CD4-positive, alpha-beta T cell treated with Interleukin-15 for 4 hours (primary cell): ENCODE results near the gene COPS3.

Experiments
- DNase-seq: peaks from one replicate; pipeline ENCODE4 v3.0.0-alpha.2; 2020; ENCODE audit warnings: low spot score

Gene COPS3

GRCh38 chr17:17280613-17281549 is at the start of gene COPS3:
Gene COPS3 (minus strand): TSS chr17:17281246. CDS start chr17:17281186, 60 bp downstream.
- peak; percentile 97 for DNase-seq

- no peak for DNase-seq
These were observed 47.2 kb upstream of the COPS3 start for GRCh38 chr17:17328251-17328650.

GRCh38 chr17:17326275-17326875 is 45.3 kb upstream of the COPS3 start:
- DNase-seq = no peak

- DNase-seq = no peak
These were observed 44.8 kb upstream of the COPS3 start for GRCh38 chr17:17325816-17326215.

- no peak for DNase-seq
These were observed 44.2 kb upstream of the COPS3 start for GRCh38 chr17:17325228-17325627.

- no peak for DNase-seq
These were observed 43.6 kb upstream of the COPS3 start for GRCh38 chr17:17324616-17325015.

GRCh38 chr17:17322516-17323510 is 41.8 kb upstream of the COPS3 start:
- DNase-seq = no peak

- no peak for DNase-seq
These were observed 40.4 kb upstream of the COPS3 start for GRCh38 chr17:17321356-17322025.

GRCh38 chr17:17320911-17321220 is 39.8 kb upstream of the COPS3 start:
- DNase-seq = no peak

- no peak for DNase-seq
These were observed 39.3 kb upstream of the COPS3 start for GRCh38 chr17:17320188-17320910.

GRCh38 chr17:17315142-17315821 is 34.2 kb upstream of the COPS3 start:
- DNase-seq = no peak

GRCh38 chr17:17314501-17315071 is 33.5 kb upstream of the COPS3 start:
- DNase-seq = no peak

- peak; percentile 79 for DNase-seq
These were observed 32.4 kb upstream of the COPS3 start for GRCh38 chr17:17313350-17313991.

- no peak for DNase-seq
These were observed 28.3 kb upstream of the COPS3 start for GRCh38 chr17:17309356-17309755.

GRCh38 chr17:17305281-17305801 is 24.3 kb upstream of the COPS3 start:
- peak; percentile 62 for DNase-seq

- DNase-seq = peak; percentile 51
These were observed 23.5 kb upstream of the COPS3 start for GRCh38 chr17:17304521-17304985.

- DNase-seq = no peak
These were observed 22.9 kb upstream of the COPS3 start for GRCh38 chr17:17303847-17304490.

- DNase-seq = peak; percentile 55
These were observed 22.2 kb upstream of the COPS3 start, which contains the start of gene NT5M for GRCh38 chr17:17303010-17303846. Gene NT5M (plus strand): TSS chr17:17303373. CDS start chr17:17303551, 178 bp downstream.
